T-helper 22 cell (primary cell): ENCODE results near the gene A2M.

ENCODE experiments used
- DNase-seq: peaks from one replicate; pipeline ENCODE4 v3.0.0-alpha.2; 2020; ENCODE audit warnings: low read depth

A2M gene

DNA sequence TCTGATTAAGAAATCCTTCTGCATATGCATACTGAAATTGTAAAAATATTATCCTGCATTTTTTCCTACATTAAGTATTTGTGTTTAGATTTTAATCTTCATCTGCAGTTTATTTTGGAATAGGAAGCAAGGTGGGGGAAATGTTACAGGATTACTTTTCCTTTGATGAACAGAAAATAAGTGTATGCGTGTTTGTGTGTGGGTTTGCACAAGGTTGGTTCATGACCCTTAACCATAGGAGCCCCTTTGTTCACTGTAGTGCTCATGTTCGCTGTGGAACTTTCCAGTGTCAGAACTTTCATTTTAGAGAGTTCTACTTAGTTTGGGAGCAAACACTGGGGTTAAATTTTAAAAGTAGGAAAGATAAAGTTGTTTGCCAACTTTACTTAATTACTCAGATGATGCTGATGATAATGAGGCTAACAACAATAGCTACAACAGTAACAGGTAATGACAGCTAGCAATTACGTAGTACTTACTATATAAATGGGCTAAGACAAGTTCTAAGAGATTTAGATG is 6.4 kb upstream of the A2M start:
- DNase-seq: no peak

GRCh38 chr12:9120487-9121184 is 4.9 kb upstream of the A2M start:
- no peak for DNase-seq

GRCh38 chr12:9118158-9118557 is 2.4 kb upstream of the A2M start:
- DNase-seq: no peak

GRCh38 chr12:9114946-9115345 is 773 bp downstream of the A2M start:
- DNase-seq: no peak

GRCh38 chr12:9113987-9114309 is 1.8 kb downstream of the A2M start:
- DNase-seq: no peak

DNA sequence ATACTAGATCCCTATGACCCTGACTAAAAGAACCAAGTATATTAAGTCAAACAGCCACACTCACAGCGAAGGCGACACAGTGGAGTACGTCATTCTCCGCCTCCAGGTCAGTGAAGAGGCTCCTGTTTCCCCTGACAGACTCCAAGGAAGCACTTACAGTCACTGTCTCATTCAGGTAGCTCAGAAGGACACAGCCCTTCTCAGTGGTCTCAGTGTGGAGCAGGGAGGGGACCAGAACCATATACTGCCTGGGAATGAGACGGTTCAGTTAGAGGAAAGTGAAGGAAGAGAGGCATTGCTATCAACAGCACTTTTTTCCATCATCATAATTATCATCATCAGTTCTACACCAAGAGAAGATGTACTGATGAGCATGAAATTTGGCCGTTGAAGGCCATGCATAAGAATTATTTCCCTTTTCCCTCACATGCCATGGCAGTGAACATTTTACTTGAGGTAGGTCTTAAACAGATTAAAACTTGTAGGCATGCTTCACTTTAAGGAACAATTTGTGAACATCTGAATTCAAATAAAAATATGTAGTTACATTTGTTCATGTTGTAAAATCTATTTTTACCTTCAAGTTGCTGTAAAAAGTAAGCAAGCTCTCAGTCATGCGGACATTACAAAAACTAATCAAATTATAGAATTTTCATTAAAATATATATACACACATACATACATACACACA is 2.3 kb downstream of the A2M start:
- DNase-seq: no peak

DNA sequence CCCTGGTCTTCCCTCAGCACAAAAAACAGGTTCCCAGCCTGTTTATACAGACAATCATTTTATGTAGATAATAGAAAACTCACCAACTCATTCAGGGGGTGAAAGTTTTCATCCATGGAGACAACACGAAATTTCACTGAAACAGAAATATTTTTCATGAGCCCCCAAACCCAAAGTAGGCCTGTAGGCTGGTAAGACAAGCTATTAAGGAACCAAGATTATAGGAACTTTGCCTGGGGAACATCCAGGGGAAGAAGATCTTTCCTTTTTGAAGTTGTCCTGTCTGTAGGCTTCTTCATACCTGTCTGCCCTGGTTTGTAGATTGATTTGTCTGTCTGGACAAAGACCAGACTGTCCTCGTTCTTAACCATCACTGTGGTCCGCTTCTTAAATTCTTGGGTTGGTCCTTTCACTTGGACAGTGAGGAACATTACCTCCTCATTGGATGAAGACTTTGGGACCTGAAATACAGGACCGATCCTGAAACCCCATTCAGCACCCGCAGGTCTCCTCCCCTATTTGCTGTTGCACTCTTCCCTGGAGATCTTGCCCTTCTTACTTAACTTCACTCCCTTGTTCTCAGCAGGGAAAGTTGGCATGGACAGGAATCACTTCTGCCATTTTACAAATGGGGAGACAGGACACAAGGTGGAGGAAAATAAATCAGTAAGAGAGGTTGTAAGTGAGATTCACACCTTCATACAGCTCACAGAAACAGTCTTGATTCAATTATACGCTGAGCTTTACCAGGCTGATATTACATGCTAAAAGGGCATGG is 3.5 kb downstream of the A2M start:
- DNase-seq: no peak

- DNase-seq: no peak
Measured at GRCh38 chr12:9111525-9111924, 4.2 kb downstream of the A2M start.

DNA sequence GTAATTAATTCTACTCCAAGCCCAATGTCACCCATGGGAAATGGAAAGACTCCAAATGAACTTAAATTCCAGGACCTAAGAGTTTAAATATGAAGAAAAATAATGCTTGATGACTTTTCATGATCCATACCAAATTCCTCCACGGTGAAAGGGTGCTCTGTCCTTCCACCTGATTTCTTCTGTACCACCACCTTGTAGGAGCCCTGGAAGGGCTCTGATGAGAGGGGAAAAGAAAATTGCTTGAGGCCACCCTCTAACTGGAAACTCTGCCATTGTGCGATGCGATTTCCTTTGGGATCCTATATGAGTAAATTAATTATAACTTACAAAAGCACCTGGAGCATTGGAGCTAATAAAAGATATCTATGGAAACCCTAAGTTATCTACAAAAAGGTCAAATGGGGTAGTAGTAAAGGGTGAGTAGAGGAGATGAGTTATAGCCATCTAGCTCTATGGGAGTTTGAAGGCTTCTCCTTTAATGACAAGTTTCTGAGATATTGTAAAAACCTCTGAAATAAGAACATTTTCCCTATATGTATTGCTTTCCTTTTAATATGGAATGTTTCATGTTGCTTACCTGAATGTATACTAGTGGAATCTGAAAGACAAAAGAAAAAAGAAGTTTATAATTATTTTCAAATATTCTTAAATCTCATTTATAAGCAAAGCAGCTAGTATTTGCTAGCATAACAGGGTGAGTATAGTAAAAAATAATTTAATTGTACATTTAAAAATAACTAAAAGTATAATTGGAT is 5.8 kb downstream of the A2M start:
- no peak for DNase-seq

GRCh38 chr12:9109213-9109522 is 6.6 kb downstream of the A2M start:
- no peak for DNase-seq

DNA sequence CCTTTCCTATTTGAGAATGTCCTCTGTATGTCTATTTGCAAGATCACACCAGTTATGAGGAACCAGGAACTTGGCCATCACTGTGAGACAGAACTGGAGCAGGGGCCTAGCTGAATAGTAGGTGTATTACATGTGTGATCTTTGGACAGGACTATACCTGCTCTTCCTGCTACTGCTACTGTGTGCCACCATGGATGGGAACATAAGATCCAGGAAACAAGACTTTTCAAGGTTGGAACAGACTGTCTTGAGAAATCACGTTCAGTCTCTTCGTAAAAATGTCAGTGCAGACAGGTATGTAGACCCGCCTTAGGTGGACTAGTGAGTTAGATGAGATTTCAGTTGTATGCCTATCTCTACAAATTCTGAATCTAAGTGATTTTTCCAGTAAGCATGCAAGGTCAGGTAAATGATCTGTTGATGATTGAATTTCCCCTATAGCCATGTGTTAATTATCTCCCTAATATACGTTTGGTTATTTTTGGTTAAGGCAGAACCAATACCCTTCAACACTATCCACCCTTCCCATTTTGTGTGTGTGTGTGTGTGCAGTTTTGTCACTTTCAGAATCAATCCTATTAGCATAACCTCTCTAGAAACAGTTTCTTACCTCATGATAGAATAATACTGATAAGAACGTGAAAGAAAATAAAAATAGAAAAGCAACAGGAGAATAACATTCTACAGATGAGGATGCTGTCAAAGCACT is 7.1 kb downstream of the A2M start:
- no peak for DNase-seq

DNA sequence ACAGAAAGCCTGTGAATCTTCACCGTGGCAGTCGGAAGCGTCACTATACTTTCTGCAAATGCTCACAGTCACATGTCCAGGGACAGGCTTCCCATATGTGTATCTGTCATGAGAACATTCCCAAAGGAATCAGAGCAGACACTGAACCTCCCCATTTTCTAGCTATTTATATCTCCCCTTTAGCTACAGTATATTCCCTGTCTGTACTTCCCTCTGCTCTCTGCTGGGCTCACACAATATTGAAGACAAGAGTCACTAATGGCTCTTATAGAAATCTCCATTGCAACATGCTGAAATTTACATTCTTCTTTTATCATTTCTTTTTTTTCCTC is 8.2 kb downstream of the A2M start:
- DNase-seq: no peak

DNA sequence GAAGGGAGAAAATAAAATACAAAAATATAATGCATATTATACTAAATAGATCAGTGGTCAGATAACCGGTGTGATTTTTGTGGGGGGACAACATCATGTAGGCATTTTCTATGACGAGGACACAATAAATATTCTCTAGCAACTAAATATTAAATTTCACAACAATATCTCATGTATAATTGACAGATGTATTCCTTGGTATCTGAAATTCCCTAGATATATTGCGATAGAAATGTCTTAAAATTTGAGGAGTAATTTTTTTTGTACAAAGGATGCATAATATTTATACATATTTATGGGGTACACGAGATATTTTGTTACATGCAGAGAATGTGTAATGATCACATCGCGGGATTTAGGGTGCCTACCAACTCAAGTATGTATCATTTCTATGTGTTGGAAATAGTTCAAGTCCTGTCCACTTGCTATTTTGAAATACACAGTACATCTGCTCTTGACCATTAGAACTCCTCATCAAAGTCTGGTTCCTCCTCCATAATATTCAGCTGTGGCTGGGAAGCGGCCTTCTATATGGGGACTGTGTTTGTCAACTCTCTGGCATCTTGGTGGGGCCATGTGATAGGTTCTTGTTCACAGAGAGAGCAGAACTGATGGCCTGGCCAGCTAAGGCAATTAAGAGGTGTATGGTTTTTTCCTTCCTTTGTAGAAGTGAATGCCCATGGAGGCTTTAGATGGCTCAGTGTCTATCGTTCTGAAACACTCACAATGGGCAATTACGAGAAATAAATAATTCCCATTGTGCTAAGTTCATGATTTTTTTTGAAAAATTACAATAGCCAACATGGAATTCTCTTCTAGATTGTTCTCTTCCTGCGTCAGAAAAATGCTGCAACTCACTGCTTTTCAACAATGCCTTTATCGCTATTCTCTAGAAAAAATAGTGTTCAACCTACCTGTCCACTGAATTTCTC is 8.8 kb downstream of the A2M start:
- no peak for DNase-seq

DNA sequence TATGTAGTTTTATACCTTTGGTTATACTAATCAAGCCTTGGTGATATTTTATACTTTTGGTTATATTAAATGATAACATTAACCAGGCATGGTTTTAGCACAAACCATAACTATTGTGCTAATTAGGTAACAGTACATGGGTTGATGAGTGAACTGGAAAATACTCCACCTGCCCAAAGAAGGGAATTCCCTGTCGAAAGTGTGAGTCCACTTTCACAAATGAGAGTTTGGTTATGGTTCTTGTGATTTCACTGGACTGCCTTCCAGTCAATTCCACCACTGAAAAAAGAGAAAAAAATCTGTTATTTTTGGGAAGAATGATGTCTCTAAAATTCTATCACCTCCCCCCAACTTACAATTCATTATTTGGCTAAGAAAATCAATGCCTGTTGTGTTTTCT is 9.7 kb downstream of the A2M start:
- DNase-seq: no peak

GRCh38 chr12:9104767-9105423 is 10.8 kb downstream of the A2M start:
- no peak for DNase-seq

DNA sequence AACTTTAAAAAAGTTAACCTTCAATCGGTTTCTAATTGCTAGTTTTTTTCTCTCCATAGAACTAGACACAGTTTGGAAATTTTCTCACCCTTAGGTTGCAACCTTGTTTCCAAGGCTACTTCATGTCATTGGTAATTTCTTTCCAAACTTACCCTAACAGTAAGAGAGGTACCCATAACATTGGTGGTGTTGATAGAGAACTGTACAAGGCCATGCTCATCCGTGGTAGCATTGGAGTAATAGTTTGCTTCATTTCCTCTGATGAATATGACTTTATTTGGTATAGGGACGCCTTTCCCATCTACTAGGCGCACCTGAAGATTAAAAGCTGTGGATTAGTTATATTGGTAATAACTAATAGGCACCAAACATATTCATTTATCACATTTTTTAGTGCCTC is 11.6 kb downstream of the A2M start:
- no peak for DNase-seq

- DNase-seq: no peak
Measured at GRCh38 chr12:9103050-9103849, 12.5 kb downstream of the A2M start.

GRCh38 chr12:9101018-9101687 is 14.6 kb downstream of the A2M start:
- no peak for DNase-seq
